Heart right ventricle (tissue), 16 donors: ENCODE data around the gene ACYP1. TPM values are rescaled to one million over a fixed set of nuclear protein-coding genes. Genes with fewer than 3 reads are reported as not detected.

Experiments used
- ATAC-seq, 8 donors: fragments of 200-7000 bp; cut with Tn5 transposase; one replicate each; pipeline ENCODE4 v1.9.1; 2020; ENCODE audit warnings: mild to moderate bottlenecking in 8 of 8, moderate library complexity in 8 of 8, moderate number of reproducible peaks in 1 of 8
- DNase-seq, 2 donors: peaks; one replicate each; pipeline ENCODE4 v3.0.0-alpha.2; 2020
- H3K27ac ChIP-seq, 10 donors: fragments of 200-600 bp; sonication (generic) in 2 of 10; one replicate each; pipeline versions ENCODE4 v1.5.0 to v1.8.0; 2020 to 2022; ENCODE audit warnings: mild to moderate bottlenecking in 3 of 10
- H3K27me3 ChIP-seq, 7 donors: fragments of 200-600 bp; one replicate each; pipeline ENCODE4 v1.8.0; 2021 to 2022; ENCODE audit warnings: mild to moderate bottlenecking in 2 of 7
- H3K36me3 ChIP-seq, 9 donors: fragments of 200-600 bp; sonication (generic) in 1 of 9; one replicate each; pipeline versions ENCODE4 v1.5.0 to v1.8.0; 2020 to 2022; ENCODE audit warnings: mild to moderate bottlenecking in 2 of 9
- H3K4me1 ChIP-seq, 9 donors: fragments of 200-600 bp; sonication (generic) in 1 of 9; one replicate each; pipeline versions ENCODE4 v1.5.0 to v1.8.0; 2020 to 2022; ENCODE audit warnings: mild to moderate bottlenecking in 4 of 9
- H3K4me3 ChIP-seq, 10 donors: fragments of 200-600 bp; sonication (generic) in 2 of 10; one replicate each; pipeline versions ENCODE4 v1.5.0 to v1.8.0; 2020 to 2022; ENCODE audit warnings: mild to moderate bottlenecking in 7 of 10, moderate library complexity in 2 of 10
- H3K9me3 ChIP-seq, 11 donors: fragments of 200-600 bp in 10 of 11; sonication (generic) in 2 of 11; one replicate each; pipeline versions ENCODE4 v1.5.0 to v1.8.0; 2013 to 2022; ENCODE audit warnings: mild to moderate bottlenecking in 2 of 11, control low read depth in 1 of 11, moderate library complexity in 1 of 11
- WGBS, 2 donors: extraction: QIAGEN DNeasy Blood & Tissue Kit; methylation state at CpG; one replicate each; pipeline ENCODE4 v1.1.7; 2013; ENCODE audit warnings: inconsistent platforms in 1 of 2; 5-methylcytosine and 5-hydroxymethylcytosine counted together
- intact Hi-C, 10 donors: fragments of 100-400 bp; cut with DNase I; formaldehyde crosslinking; loops; one replicate each; pipeline versions ENCODE4 v1.11.1 to v1.14.2; 2022
- polyA plus RNA-seq, 2 donors: library from polyadenylated mRNA; stranded (reverse); fragments of 200-250 nt; gene quantifications; one replicate each; pipeline ENCODE4 v1.2.3, GENCODE V29; 2013
- total RNA-seq, 10 donors: library from RNA; stranded (reverse); fragmentation: NEBNext Ultra II Directional in 3 of 10; extraction: Animal tissue kit (Norgen Biotek cat#: 25700) in 3 of 10; gene quantifications; one replicate each; pipeline versions ENCODE4 v1.2.1 to v1.2.4, GENCODE V29; 2021 to 2023
- TF ChIP-seq, protein P1 (sequence below), 9 donors: fragments of 200-600 bp; sonication (generic) in 2 of 9; IDR thresholded peaks; one replicate each; pipeline versions ENCODE4 v1.5.0 to v1.8.0; 2021 to 2022; ENCODE audit warnings: antibody characterized with exemption in 9 of 9, mild to moderate bottlenecking in 5 of 9, moderate library complexity in 1 of 9
- donor health status: Arrhythmogenic right ventricular cardiomyopathy.
- donor health status: ischemic (EF 13 %, LVEDD 7.1; RV severe dilation, severe dysfunction).
- donor health status: healthy with polysubstance abuse.
- donor health status: DM: no; HTN: yes; CAD: no.
- donor health status: DM: no; HTN: no; CAD: no.
- donor health status: ischemic (EF 25% LVEDD 6.9; RV normal size, moderate dysfunction).
- donor health status: ischemic (EF 25% LVEDD 5.7; RV mildly dilated, moderate dysfunction).
- donor health status: healthy.
- donor health status: DM: yes; HTN: yes; CAD: no.
- donor health status: Ischemic cardiomyopathy.
- donor health status: ischemic (EF 35%, LVEDD 5.7; RV mildly dilated, moderate dysfunction).
- donor health status: nonischemic (EF 11% LVEDD 7.7; RV severe dilation, severe dysfunction).
- donor health status: DM: yes; HTN: yes; CAD: no.
- donor health status: PGD.
- donor health status: ischemic (EF 29% LVEDD 5.4; RV normal size, mild dysfunction).
- donor health status: nonischemic (EF 23%, LVEDD 6.1; RV moderate dilation, normal function).

ACYP1 gene
- total and polyA plus RNA-seq, 12 donors, result 7.9 to 34.9 (median 10.1) TPM

DNA sequence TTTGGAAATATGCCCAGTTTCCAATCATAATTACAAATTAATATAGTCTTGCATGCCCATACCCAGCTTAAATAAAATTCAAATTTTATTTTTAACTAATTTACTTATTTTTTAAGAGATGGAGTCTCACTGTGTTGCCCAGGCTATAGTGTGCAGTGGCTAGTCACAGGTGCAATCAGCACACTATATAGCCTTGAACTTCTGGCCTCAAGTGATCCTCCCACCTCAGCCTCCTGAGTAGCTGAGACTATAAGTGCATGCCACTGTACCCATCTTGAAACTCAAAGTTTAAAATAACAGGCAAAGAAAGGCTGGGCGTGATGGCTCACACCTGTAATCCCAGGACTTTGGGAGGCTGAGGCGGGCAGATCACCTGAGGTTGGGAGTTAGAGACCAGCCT lies 22.9 kb downstream of the ACYP1 start:
- Histone ChIP-seq H3K9me3 (no peaks in the 10 kb centered on the region), H3K4me3 (no peak overlapping the region), H3K36me3 (peaks cover 0 to 85% (median 9%) of the 10 kb centered on the region in 9 donors), H3K27me3 (no peaks in the 10 kb centered on the region), H3K4me1 (peaks cover 0 to 30% (median 18%) of the 10 kb centered on the region in 9 donors), H3K27ac (no peak overlapping the region)
- ATAC-seq (no peak), DNase-seq (no peak)
- TF ChIP-seq, protein P1, sequence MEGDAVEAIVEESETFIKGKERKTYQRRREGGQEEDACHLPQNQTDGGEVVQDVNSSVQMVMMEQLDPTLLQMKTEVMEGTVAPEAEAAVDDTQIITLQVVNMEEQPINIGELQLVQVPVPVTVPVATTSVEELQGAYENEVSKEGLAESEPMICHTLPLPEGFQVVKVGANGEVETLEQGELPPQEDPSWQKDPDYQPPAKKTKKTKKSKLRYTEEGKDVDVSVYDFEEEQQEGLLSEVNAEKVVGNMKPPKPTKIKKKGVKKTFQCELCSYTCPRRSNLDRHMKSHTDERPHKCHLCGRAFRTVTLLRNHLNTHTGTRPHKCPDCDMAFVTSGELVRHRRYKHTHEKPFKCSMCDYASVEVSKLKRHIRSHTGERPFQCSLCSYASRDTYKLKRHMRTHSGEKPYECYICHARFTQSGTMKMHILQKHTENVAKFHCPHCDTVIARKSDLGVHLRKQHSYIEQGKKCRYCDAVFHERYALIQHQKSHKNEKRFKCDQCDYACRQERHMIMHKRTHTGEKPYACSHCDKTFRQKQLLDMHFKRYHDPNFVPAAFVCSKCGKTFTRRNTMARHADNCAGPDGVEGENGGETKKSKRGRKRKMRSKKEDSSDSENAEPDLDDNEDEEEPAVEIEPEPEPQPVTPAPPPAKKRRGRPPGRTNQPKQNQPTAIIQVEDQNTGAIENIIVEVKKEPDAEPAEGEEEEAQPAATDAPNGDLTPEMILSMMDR (IDR thresholded peaks at IDR 0.05), result no peak
- intact Hi-C loops, result no loop called here
- WGBS, 2 donors, result 96 to 100% methylated on average over 2 of the region's 2 CpGs

DNA sequence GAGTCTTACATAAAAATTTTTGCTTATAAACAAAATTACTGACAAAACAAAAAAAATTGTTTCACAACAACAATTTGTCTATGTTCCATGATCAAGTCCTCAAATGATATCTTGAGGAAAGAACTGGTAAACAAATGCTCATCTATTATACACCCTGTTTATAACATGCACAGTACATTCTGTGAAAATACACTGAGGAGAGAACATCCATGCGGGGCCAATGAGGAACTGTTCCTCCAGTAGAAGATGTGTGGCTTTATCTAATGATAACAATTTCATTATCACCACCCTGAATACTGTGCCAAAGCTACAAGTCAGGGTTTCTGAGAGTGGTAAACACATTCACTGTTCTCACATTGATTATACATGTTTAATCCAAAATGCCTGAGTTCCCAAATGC lies 23.3 kb downstream of the ACYP1 start:
- ATAC-seq (no peak), DNase-seq (no peak)
- Histone ChIP-seq H3K4me3 (no peak overlapping the region), H3K36me3 (peaks cover 0 to 89% (median 13%) of the 10 kb centered on the region in 9 donors), H3K27me3 (no peaks in the 10 kb centered on the region), H3K27ac (no peak overlapping the region), H3K9me3 (no peaks in the 10 kb centered on the region), H3K4me1 (peaks cover 0 to 25% (median 15%) of the 10 kb centered on the region in 9 donors)
- 75 to 78% methylated on average over 1 of the region's 1 CpG for WGBS, 2 donors
- TF ChIP-seq, protein P1 (IDR thresholded peaks at IDR 0.05), result no peak
- intact Hi-C loops, result no loop called here

DNA sequence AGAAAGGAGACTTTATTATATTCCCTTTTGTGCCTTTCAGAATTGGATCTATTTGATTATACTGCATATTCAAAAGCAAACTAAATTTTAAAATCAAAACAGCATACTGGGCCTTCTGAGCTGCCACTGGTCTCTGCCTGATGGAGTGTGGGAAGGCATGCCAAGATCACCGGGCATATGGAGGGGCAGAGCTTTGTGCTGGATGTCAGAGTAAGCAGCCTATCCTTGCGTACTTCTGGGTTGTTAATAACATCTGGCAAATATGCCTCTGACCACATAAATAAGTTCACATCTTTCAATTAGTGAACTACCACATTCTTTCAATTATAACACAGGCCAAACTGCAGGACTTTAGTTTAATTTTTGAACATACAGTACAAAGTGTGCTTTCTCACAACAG lies 30.9 kb downstream of the ACYP1 start:
- DNase-seq (no peak), ATAC-seq (no peak)
- intact Hi-C loops, result no loop called here
- Histone ChIP-seq H3K4me1 (no peaks in the 10 kb centered on the region), H3K27ac (no peak overlapping the region), H3K9me3 (no peaks in the 10 kb centered on the region), H3K27me3 (no peaks in the 10 kb centered on the region), H3K4me3 (no peak overlapping the region), H3K36me3 (peaks cover 0 to 98% (median 57%) of the 10 kb centered on the region in 9 donors)
- 96 to 100% methylated on average over 2 of the region's 2 CpGs for WGBS, 2 donors
- TF ChIP-seq, protein P1 (IDR thresholded peaks at IDR 0.05), result no peak

DNA sequence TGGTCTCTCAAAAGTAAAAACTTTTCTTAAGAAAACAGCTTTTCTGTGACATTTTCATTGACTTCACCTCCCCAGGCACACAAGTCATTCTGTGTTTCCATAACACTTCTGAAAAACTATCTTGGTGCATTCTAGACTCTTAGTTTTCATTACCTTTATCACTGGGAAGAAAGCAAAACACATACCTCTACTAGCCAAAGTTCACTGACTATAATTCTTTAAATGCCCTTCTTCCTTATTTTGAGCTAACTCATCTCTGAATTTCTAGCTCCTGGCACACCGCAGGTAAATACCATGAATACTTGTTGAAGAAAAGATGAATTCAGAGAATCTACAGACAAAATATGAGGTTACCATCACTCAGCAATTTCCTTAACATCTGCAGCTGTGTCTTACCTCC lies 33.7 kb downstream of the ACYP1 start:
- TF ChIP-seq, protein P1 (IDR thresholded peaks at IDR 0.05), result no peak
- no peak for DNase-seq
- intact Hi-C loops, result no loop called here
- Histone ChIP-seq H3K9me3 (no peaks in the 10 kb centered on the region), H3K36me3 (peaks cover 0 to 97% (median 51%) of the 10 kb centered on the region in 9 donors), H3K4me3 (no peak overlapping the region), H3K4me1 (peaks cover 0 to 5% (median 0%) of the 10 kb centered on the region in 9 donors), H3K27me3 (no peaks in the 10 kb centered on the region), H3K27ac (no peak overlapping the region)
- 0% methylated on average over 1 of the region's 1 CpG for WGBS, 2 donors
- no peak for ATAC-seq
